ENCODE results near the gene GAL3ST3. TPM values are rescaled to one million over a fixed set of nuclear protein-coding genes. Genes with fewer than 3 reads are reported as not detected.

The GAL3ST3 gene
- total and polyA plus RNA-seq, 2 experiments from 2014 or later: 15.6 to 63.4 TPM

DNA sequence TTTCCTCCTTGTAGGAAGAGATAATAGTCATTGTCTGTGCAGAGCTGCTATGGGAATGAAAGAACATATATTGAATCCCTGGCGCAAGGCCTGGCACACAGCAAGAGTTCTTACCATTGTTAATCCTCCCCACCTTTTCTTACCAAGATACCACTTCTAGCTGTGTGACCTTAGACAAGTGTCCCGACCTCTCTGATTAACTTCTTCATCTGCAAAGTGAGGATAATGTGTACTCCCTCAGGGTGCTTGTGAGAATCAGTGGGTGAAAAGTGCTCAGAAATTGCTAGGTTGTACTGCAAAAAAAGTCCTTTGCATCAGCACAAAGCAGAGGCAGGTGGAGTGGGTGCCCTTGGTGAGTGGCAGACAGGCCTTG is 40.9 kb downstream of the GAL3ST3 start (continued):
- TF ChIP-seq, protein P1, sequence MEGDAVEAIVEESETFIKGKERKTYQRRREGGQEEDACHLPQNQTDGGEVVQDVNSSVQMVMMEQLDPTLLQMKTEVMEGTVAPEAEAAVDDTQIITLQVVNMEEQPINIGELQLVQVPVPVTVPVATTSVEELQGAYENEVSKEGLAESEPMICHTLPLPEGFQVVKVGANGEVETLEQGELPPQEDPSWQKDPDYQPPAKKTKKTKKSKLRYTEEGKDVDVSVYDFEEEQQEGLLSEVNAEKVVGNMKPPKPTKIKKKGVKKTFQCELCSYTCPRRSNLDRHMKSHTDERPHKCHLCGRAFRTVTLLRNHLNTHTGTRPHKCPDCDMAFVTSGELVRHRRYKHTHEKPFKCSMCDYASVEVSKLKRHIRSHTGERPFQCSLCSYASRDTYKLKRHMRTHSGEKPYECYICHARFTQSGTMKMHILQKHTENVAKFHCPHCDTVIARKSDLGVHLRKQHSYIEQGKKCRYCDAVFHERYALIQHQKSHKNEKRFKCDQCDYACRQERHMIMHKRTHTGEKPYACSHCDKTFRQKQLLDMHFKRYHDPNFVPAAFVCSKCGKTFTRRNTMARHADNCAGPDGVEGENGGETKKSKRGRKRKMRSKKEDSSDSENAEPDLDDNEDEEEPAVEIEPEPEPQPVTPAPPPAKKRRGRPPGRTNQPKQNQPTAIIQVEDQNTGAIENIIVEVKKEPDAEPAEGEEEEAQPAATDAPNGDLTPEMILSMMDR (conservative IDR thresholded peaks at IDR 0.05; ENCODE audit: low read depth in 2 of 2): no peak
- TF ChIP-seq EZH2phosphoT487 (IDR thresholded peaks at IDR 0.05; ENCODE audit: unreplicated experiment) (no peak), POLR2AphosphoS5 (IDR thresholded peaks at IDR 0.05; ENCODE audit: low read depth) (no peak)
- TF ChIP-seq, protein P2, sequence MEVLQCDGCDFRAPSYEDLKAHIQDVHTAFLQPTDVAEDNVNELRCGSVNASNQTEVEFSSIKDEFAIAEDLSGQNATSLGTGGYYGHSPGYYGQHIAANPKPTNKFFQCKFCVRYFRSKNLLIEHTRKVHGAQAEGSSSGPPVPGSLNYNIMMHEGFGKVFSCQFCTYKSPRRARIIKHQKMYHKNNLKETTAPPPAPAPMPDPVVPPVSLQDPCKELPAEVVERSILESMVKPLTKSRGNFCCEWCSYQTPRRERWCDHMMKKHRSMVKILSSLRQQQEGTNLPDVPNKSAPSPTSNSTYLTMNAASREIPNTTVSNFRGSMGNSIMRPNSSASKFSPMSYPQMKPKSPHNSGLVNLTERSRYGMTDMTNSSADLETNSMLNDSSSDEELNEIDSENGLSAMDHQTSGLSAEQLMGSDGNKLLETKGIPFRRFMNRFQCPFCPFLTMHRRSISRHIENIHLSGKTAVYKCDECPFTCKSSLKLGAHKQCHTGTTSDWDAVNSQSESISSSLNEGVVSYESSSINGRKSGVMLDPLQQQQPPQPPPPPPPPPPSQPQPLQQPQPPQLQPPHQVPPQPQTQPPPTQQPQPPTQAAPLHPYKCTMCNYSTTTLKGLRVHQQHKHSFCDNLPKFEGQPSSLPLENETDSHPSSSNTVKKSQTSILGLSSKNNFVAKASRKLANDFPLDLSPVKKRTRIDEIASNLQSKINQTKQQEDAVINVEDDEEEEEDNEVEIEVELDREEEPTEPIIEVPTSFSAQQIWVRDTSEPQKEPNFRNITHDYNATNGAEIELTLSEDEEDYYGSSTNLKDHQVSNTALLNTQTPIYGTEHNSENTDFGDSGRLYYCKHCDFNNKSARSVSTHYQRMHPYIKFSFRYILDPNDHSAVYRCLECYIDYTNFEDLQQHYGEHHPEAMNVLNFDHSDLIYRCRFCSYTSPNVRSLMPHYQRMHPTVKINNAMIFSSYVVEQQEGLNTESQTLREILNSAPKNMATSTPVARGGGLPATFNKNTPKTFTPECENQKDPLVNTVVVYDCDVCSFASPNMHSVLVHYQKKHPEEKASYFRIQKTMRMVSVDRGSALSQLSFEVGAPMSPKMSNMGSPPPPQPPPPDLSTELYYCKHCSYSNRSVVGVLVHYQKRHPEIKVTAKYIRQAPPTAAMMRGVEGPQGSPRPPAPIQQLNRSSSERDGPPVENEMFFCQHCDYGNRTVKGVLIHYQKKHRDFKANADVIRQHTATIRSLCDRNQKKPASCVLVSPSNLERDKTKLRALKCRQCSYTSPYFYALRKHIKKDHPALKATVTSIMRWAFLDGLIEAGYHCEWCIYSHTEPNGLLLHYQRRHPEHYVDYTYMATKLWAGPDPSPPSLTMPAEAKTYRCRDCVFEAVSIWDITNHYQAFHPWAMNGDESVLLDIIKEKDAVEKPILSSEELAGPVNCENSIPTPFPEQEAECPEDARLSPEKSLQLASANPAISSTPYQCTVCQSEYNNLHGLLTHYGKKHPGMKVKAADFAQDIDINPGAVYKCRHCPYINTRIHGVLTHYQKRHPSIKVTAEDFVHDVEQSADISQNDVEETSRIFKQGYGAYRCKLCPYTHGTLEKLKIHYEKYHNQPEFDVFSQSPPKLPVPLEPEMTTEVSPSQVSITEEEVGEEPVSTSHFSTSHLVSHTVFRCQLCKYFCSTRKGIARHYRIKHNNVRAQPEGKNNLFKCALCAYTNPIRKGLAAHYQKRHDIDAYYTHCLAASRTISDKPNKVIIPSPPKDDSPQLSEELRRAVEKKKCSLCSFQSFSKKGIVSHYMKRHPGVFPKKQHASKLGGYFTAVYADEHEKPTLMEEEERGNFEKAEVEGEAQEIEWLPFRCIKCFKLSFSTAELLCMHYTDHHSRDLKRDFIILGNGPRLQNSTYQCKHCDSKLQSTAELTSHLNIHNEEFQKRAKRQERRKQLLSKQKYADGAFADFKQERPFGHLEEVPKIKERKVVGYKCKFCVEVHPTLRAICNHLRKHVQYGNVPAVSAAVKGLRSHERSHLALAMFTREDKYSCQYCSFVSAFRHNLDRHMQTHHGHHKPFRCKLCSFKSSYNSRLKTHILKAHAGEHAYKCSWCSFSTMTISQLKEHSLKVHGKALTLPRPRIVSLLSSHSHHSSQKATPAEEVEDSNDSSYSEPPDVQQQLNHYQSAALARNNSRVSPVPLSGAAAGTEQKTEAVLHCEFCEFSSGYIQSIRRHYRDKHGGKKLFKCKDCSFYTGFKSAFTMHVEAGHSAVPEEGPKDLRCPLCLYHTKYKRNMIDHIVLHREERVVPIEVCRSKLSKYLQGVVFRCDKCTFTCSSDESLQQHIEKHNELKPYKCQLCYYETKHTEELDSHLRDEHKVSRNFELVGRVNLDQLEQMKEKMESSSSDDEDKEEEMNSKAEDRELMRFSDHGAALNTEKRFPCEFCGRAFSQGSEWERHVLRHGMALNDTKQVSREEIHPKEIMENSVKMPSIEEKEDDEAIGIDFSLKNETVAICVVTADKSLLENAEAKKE (CRISPR knock-in tag; IDR thresholded peaks at IDR 0.05): no peak

DNA sequence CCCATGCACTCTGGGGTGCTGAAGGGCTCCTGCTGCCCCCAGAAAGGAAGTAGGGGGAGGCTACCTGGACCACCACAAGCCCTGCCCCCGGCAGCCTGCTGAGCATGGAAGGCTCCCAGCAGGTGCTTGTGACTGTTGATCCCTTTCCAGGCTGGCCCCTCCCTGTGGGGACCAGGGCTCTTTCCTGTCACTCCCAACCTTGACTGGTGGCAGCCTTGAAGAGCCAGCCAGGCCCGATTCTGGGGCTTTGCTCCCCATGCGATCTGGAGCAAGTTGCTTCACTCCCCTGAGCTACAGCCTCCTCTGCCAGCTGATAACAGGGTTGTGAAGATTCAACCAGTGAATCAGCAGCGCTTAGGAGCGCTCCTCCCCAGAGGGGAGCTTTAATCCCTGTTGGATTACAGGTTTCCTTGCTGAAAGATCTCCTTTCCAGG is 41.7 kb downstream of the GAL3ST3 start:
- Histone ChIP-seq H3K9me2 (ENCODE audit: insufficient read depth) (no peaks in the 10 kb centered on the region), H3K79me2 (replicated peaks; ENCODE audit: insufficient read depth) (peaks cover 18% of the 10 kb centered on the region), H3K27me3 (ENCODE audit: insufficient read depth) (peaks cover 16% of the 10 kb centered on the region), H3K36me3 (ENCODE audit: insufficient read depth) (peaks cover 7% of the 10 kb centered on the region; the same call in 1 of the 2 replicates), H4K20me1 (replicated peaks; ENCODE audit: insufficient read depth) (peaks cover 7% of the 10 kb centered on the region; the same call in 1 of the 2 replicates), H3K27ac (ENCODE audit: low read depth) (no peak overlapping the region), H3F3A (replicated peaks; ENCODE audit: low read depth) (peaks cover 15% of the 10 kb centered on the region; the same call in 1 of the 2 replicates), H3K4me1 (ENCODE audit: insufficient read depth) (peaks cover 14% of the 10 kb centered on the region; the same call in 1 of the 2 replicates), H3K4me3 (no peak overlapping the region), H2AFZ (no peak overlapping the region), H3K4me2 (no peak overlapping the region)
- no peak for DNase-seq (ENCODE audit: low spot score)
- Mint-ChIP-seq H3K36me3 (ENCODE audit: low read depth) (peaks cover 30% of the 10 kb centered on the region), H3K27me3 (ENCODE audit: insufficient read depth, low read depth, poor library complexity) (peaks cover 20% of the 10 kb centered on the region), H3K27ac (no peak overlapping the region), H3K4me1 (peaks cover 22% of the 10 kb centered on the region), H3K4me3 (no peak overlapping the region), H3K9me3 (no peaks in the 10 kb centered on the region)
- no peak for ATAC-seq
- TF ChIP-seq CREB1 (CRISPR knock-in tag; IDR thresholded peaks at IDR 0.05; ENCODE audit: low read depth) (no peak), STAT1 (IDR thresholded peaks at IDR 0.05; ENCODE audit: unreplicated experiment) (no peak), JUNB (IDR thresholded peaks at IDR 0.05; ENCODE audit: unreplicated experiment) (no peak), POLR2AphosphoS5 (IDR thresholded peaks at IDR 0.05; ENCODE audit: low read depth) (no peak), EZH2phosphoT487 (IDR thresholded peaks at IDR 0.05; ENCODE audit: unreplicated experiment) (no peak)
- TF ChIP-seq, protein P3, sequence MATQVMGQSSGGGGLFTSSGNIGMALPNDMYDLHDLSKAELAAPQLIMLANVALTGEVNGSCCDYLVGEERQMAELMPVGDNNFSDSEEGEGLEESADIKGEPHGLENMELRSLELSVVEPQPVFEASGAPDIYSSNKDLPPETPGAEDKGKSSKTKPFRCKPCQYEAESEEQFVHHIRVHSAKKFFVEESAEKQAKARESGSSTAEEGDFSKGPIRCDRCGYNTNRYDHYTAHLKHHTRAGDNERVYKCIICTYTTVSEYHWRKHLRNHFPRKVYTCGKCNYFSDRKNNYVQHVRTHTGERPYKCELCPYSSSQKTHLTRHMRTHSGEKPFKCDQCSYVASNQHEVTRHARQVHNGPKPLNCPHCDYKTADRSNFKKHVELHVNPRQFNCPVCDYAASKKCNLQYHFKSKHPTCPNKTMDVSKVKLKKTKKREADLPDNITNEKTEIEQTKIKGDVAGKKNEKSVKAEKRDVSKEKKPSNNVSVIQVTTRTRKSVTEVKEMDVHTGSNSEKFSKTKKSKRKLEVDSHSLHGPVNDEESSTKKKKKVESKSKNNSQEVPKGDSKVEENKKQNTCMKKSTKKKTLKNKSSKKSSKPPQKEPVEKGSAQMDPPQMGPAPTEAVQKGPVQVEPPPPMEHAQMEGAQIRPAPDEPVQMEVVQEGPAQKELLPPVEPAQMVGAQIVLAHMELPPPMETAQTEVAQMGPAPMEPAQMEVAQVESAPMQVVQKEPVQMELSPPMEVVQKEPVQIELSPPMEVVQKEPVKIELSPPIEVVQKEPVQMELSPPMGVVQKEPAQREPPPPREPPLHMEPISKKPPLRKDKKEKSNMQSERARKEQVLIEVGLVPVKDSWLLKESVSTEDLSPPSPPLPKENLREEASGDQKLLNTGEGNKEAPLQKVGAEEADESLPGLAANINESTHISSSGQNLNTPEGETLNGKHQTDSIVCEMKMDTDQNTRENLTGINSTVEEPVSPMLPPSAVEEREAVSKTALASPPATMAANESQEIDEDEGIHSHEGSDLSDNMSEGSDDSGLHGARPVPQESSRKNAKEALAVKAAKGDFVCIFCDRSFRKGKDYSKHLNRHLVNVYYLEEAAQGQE (IDR thresholded peaks at IDR 0.05; ENCODE audit: unreplicated experiment): no peak
